A673 (cell line): ENCODE results near the gene R3HDM4.

Experiments
- EZH2 ChIP-seq: fragments of 200-600 bp; sonication (generic); IDR thresholded peaks from 2 replicates; pipeline ENCODE4 v1.6.1; 2017; ENCODE audit warnings: borderline replicate concordance, low read depth, mild to moderate bottlenecking, mixed read lengths, antibody characterized with exemption, low read length; ENCODE audit not compliant: poor library complexity, severe bottlenecking
- TF ChIP-seq, protein P1 (sequence below): fragments of 300-800, 200-600 bp; sonication (generic); conservative IDR thresholded peaks from 2 replicates; pipeline ENCODE4 v1.5.1; 2017; ENCODE audit warnings: low read depth, mild to moderate bottlenecking, antibody characterized with exemption, low read length, moderate library complexity, mixed read lengths

DNA sequence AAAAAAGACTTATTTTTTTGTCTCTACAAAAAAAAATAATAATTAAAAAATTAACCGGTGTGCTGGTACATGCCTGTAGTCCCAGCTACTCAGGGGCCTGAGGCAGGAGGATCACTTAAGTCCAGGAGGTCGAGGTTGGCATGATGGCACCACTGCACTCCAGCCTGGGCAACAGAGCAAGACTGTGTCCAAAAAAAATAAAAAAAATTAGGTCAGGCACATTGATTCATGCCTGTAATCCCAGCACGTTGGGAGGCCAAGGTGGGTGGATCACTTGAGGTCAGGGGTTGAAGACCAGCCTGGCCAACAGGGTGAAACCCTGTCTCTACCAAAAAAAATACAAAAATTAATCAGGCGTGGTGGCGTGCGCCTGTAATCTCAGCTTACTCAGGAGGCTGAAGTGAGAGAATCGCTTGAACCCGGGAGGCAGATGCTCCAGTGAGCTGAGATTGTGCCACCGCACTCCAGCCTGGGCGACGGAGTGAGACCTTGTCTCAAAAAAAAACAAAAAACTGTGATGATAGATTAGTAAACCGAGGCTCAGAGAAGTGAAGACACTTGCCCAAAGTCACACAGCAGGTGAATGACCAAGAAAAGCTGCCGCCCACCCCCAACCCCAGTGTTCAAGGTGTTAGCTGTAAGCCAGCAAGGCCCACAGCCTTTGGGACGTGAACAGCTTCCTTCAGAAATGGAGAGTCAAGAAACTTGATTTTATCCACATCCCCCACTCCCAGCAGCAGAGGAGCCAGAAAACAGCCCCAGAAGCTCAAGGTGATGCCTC lies 10.4 kb downstream of the R3HDM4 start:
- TF ChIP-seq, protein P1, sequence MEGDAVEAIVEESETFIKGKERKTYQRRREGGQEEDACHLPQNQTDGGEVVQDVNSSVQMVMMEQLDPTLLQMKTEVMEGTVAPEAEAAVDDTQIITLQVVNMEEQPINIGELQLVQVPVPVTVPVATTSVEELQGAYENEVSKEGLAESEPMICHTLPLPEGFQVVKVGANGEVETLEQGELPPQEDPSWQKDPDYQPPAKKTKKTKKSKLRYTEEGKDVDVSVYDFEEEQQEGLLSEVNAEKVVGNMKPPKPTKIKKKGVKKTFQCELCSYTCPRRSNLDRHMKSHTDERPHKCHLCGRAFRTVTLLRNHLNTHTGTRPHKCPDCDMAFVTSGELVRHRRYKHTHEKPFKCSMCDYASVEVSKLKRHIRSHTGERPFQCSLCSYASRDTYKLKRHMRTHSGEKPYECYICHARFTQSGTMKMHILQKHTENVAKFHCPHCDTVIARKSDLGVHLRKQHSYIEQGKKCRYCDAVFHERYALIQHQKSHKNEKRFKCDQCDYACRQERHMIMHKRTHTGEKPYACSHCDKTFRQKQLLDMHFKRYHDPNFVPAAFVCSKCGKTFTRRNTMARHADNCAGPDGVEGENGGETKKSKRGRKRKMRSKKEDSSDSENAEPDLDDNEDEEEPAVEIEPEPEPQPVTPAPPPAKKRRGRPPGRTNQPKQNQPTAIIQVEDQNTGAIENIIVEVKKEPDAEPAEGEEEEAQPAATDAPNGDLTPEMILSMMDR = no peak
- TF ChIP-seq EZH2 = no peak
